Measurements from ENCODE around the gene FBXL19. TPM values are rescaled to one million over a fixed set of nuclear protein-coding genes. Genes with fewer than 3 reads are reported as not detected.
A peak's percentile ranks its signal among the peaks of the same experiment; 100 is the strongest.

Gene FBXL19
- total and polyA plus RNA-seq, 2 of the 13 experiments (the other 11 are each of a cell fraction or from before 2014, with no cell fraction given) = 6.0 to 13.7 TPM

GRCh38 chr16:30997725-30998711 lies 74.6 kb downstream of the FBXL19 start (continued):
- peak; percentile 79; the same call in 1 of the 2 replicates for TF ChIP-seq ZBTB10 (CRISPR knock-in tag; IDR thresholded peaks at IDR 0.05; ENCODE audit: borderline replicate concordance)
- no peak; the same call in 1 of the 2 replicates for TF ChIP-seq ZFX (CRISPR knock-in tag; IDR thresholded peaks at IDR 0.05; ENCODE audit: low read depth)
- TF ChIP-seq ZNF510 (CRISPR knock-in tag; IDR thresholded peaks at IDR 0.05; ENCODE audit: low read depth) = peak; percentile 34; the same call in 1 of the 2 replicates
- no peak for TF ChIP-seq ZNF674 (CRISPR knock-in tag; IDR thresholded peaks at IDR 0.05; ENCODE audit: low read depth)
- peak; percentile 54; the same call in 1 of the 2 replicates for TF ChIP-seq MEF2D (CRISPR knock-in tag; IDR thresholded peaks at IDR 0.05)
- no peak for TF ChIP-seq HOXA3 (CRISPR knock-in tag; IDR thresholded peaks at IDR 0.05)
- TF ChIP-seq ZFP90 (CRISPR knock-in tag; IDR thresholded peaks at IDR 0.05; ENCODE audit: borderline replicate concordance) = peak; percentile 68; the same call in 1 of the 2 replicates
- TF ChIP-seq ZNF263 (CRISPR knock-in tag; IDR thresholded peaks at IDR 0.05) = peak; percentile 96
- TF ChIP-seq FIP1L1 (IDR thresholded peaks at IDR 0.05; ENCODE audit: borderline replicate concordance, insufficient read depth, low read depth, low read length) = no peak
- TF ChIP-seq RXRB (CRISPR knock-in tag; IDR thresholded peaks at IDR 0.05; ENCODE audit: borderline replicate concordance) = peak; percentile 14; the same call in 1 of the 2 replicates
- TF ChIP-seq REXO4 (CRISPR knock-in tag; IDR thresholded peaks at IDR 0.05; ENCODE audit: borderline replicate concordance) = no peak
- no peak for TF ChIP-seq DRAP1 (CRISPR knock-in tag; IDR thresholded peaks at IDR 0.05)
- peak; percentile 84 for TF ChIP-seq IKZF4 (CRISPR knock-in tag; IDR thresholded peaks at IDR 0.05; ENCODE audit: borderline replicate concordance, low read depth, not compliant biosample characterization)
- peak; percentile 26; the same call in 1 of the 2 replicates for TF ChIP-seq ZNF124 (CRISPR knock-in tag; IDR thresholded peaks at IDR 0.05)
- peak; percentile 50 for TF ChIP-seq ZNF687 (CRISPR knock-in tag; IDR thresholded peaks at IDR 0.05)
- TF ChIP-seq MLX (CRISPR knock-in tag; IDR thresholded peaks at IDR 0.05) = no peak

All from HepG2 (cell line).